Measurements from ENCODE around the gene FOXO1.
A peak's percentile ranks its signal among the peaks of the same experiment; 100 is the strongest.

The FOXO1 gene

DNA sequence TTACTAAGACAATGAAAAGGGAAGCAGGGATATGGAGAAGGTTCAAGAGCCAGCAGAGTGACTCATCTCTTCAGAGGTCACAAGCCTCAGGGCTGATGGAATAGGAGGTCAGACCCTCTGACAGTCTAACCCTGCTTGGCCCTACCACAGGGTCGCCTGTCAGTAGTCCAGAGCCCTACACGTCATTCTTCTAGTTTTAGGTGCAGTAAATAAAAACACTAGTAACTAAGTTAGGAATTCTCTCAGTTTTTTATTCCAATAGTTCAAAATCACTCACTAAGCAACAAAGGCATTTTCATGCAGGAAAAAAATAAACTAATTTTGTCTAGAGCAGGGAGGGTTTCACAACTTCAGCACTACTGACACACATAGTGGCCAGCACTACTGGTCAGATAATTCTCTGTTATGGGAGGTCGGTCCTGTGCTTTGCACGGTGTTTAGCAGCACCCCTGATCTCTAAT, 27.2 kb downstream of the FOXO1 start:
- H3K9me3 Mint-ChIP-seq = no peaks in the 10 kb centered on the region
- no peaks in the 10 kb centered on the region for H3K36me3 Mint-ChIP-seq (ENCODE audit: low read depth)
- H3K27ac Mint-ChIP-seq = peak overlapping the region; percentile 86
- no peak overlapping the region for H3K4me3 Mint-ChIP-seq
- peaks cover 61% of the 10 kb centered on the region for H3K4me1 Mint-ChIP-seq (ENCODE audit: low read depth)
- intact Hi-C loops (cut with micrococcal nuclease) = loop anchor here (2.0 kb wide), 1 partner anchor 26 kb away; no protein-coding TSS in a partner anchor
- no peaks in the 10 kb centered on the region for H3K27me3 Mint-ChIP-seq

DNA sequence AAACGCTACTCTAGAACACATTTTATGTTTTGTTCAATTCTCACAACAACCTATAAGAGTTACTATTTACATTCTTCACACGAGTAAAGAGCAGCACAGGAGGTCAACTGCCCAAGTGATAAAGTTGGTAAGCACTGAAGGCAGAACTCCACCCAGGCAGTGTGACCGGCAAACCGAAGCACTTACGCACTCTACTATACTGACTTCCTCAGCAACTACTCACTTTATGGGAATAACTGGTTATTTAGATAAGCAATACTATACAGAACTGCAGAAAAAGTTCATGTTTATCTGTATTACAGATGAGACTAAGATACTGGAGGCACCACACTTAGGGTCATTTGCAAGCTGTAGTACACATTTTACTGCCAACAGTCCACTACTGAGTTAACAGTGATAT, 28.8 kb downstream of the FOXO1 start:
- Mint-ChIP-seq H3K4me1 (ENCODE audit: low read depth) (peaks cover 66% of the 10 kb centered on the region), H3K9me3 (no peaks in the 10 kb centered on the region), H3K4me3 (no peak overlapping the region), H3K27me3 (no peaks in the 10 kb centered on the region), H3K36me3 (ENCODE audit: low read depth) (no peaks in the 10 kb centered on the region), H3K27ac (peak overlapping the region; percentile 74)
- intact Hi-C loops (cut with micrococcal nuclease) = loop anchor here (2.0 kb wide), 1 partner anchor 27 kb away; no protein-coding TSS in a partner anchor

DNA sequence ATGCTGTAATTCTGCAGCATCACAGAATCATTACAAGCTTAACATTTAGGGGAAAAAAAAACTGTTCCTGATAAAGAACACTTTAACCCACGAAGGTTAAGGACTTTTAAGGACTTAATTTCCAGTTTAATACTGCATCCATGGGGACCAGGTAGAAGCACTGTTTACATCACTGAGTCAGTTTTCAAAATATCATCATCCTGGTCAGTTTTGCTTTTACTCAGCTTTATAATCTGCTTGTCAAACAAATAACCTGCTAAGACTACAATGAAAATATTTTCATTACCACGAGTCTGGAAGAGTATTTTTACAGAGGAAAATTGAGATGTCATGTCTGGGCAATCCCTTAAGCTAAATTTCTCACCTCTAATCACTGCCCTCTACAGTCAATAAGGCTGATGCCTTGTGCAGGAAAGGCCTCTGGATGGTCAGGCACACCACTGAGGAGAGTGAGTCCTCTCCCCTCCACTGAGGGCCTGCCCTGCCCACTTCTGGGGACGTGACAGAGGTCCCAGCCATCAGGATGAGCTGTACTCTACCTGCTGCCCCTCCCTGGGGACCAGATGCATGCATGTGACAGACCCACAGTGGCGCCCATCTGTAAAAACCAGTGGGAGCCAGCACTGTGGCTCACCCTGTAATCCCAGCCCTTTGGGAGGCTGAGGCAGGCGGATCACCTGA, 31.0 kb downstream of the FOXO1 start:
- peaks cover 68% of the 10 kb centered on the region for H3K4me1 Mint-ChIP-seq (ENCODE audit: low read depth)
- intact Hi-C loops (cut with micrococcal nuclease) = no loop called here
- no peaks in the 10 kb centered on the region for H3K36me3 Mint-ChIP-seq (ENCODE audit: low read depth)
- no peaks in the 10 kb centered on the region for H3K27me3 Mint-ChIP-seq
- no peaks in the 10 kb centered on the region for H3K9me3 Mint-ChIP-seq
- H3K27ac Mint-ChIP-seq = no peak overlapping the region
- no peak overlapping the region for H3K4me3 Mint-ChIP-seq

DNA sequence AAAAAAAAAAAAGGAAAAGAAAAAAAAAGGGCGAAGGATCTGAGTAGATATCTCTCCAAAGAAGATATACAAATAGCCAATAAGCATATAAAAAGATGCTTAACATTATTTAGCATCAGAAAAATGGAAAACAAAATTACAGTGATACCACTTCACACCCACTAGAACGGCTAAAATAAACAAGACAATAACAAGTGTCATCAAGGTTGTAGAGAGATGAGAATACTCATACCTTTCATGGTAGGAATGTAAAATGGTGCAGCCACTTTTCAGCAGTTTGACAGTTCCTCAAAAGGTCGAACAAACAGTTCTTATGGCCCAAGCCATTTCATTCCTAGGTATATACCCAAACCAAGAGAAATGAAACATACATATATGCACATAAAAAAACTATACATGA, 33.5 kb downstream of the FOXO1 start:
- peaks cover 63% of the 10 kb centered on the region for H3K4me1 Mint-ChIP-seq (ENCODE audit: low read depth)
- no peaks in the 10 kb centered on the region for H3K9me3 Mint-ChIP-seq
- no peaks in the 10 kb centered on the region for H3K27me3 Mint-ChIP-seq
- H3K36me3 Mint-ChIP-seq (ENCODE audit: low read depth) = peaks cover 7% of the 10 kb centered on the region
- H3K4me3 Mint-ChIP-seq = no peak overlapping the region
- peak overlapping the region; percentile 45 for H3K27ac Mint-ChIP-seq
- intact Hi-C loops (cut with micrococcal nuclease) = no loop called here

DNA sequence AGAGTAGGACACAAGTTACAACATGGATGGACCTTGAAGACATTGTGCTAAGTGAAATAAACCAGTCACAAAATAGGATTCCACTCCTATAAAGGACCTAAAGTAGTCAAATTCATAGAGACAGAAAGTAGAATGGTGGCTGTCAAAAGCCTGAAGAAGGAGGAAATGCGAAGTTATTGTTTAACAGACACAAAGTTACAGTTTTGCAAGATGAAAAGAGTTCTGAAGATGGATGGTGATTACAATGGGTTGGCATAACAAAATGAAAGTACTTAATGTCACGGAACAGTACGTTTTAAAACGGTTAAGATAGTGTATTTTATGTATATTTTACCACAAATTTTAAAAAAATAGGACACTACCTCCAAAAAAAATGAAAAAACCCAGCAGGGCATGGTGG, 34.8 kb downstream of the FOXO1 start:
- peak overlapping the region; percentile 87 for H3K27ac Mint-ChIP-seq
- H3K4me1 Mint-ChIP-seq (ENCODE audit: low read depth) = peaks cover 66% of the 10 kb centered on the region
- no peaks in the 10 kb centered on the region for H3K27me3 Mint-ChIP-seq
- no peak overlapping the region for H3K4me3 Mint-ChIP-seq
- no peaks in the 10 kb centered on the region for H3K9me3 Mint-ChIP-seq
- peaks cover 7% of the 10 kb centered on the region for H3K36me3 Mint-ChIP-seq (ENCODE audit: low read depth)
- intact Hi-C loops (cut with micrococcal nuclease) = loop anchor here (2.0 kb wide), 1 partner anchor 33 kb away; no protein-coding TSS in a partner anchor

DNA sequence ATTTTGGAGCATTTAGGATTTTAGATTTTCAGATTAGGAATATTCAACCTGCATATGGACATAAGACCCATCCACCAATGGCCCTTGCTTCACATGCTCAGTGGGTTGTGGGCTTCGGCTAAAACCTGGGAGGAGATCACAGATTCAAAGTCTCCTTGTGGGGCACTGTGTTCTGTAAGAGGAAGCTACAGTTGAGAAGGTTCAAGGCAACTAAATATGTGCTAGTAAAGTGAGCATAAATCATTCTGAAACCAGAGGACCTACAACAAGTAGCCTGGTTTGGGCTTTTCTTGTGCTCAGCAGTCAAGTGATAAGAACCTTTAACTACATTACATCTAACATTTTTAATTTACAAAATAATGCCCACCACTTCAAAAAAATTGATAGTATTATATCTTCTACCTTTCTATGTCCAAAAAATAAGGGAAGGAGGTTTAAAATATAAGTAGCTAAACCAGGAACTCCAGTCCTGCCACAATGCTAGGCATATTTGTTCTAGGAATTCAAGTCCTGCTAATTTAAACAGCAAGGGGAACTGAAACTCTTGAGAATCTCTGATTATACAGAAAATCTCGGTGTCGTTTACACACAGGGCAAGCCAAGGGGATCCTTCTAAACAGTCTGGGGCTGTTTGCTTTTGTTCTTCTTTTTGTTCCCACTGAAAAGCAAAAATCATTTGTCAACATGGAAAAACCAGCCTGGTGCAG, 36.6 kb downstream of the FOXO1 start:
- H3K27me3 Mint-ChIP-seq = no peaks in the 10 kb centered on the region
- H3K9me3 Mint-ChIP-seq = no peaks in the 10 kb centered on the region
- H3K36me3 Mint-ChIP-seq (ENCODE audit: low read depth) = peaks cover 7% of the 10 kb centered on the region
- peak overlapping the region; percentile 87 for H3K27ac Mint-ChIP-seq
- intact Hi-C loops (cut with micrococcal nuclease) = loop anchor here (2.0 to 5.0 kb wide), 2 partner anchors 35 to 43 kb away; no protein-coding TSS in a partner anchor
- peaks cover 63% of the 10 kb centered on the region for H3K4me1 Mint-ChIP-seq (ENCODE audit: low read depth)
- peak overlapping the region; percentile 32 for H3K4me3 Mint-ChIP-seq

DNA sequence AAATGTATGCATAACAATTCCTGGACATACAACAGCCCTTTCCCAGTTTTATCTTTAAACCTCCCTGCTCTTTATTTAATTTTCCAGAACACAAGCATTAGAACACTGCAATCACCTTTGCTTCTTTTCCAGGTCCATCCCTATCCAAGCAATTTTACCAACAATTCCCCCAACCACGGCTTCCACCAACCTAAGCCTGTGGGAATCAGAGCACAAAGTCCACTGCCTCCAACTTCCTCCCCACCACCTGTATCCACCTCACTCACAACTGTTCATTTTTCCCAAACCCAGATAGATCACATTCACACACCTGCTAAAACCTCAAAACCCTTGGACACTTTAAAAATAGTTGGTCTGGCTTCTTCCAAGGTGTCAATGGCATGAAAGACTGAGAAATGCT, 39.5 kb downstream of the FOXO1 start:
- Mint-ChIP-seq H3K27ac (peak overlapping the region; percentile 80), H3K27me3 (no peaks in the 10 kb centered on the region), H3K9me3 (no peaks in the 10 kb centered on the region), H3K36me3 (ENCODE audit: low read depth) (peaks cover 7% of the 10 kb centered on the region), H3K4me3 (no peak overlapping the region), H3K4me1 (ENCODE audit: low read depth) (peaks cover 61% of the 10 kb centered on the region)
- intact Hi-C loops (cut with micrococcal nuclease) = loop anchor here (5.0 kb wide), 1 partner anchor 40 kb away; no protein-coding TSS in a partner anchor

DNA sequence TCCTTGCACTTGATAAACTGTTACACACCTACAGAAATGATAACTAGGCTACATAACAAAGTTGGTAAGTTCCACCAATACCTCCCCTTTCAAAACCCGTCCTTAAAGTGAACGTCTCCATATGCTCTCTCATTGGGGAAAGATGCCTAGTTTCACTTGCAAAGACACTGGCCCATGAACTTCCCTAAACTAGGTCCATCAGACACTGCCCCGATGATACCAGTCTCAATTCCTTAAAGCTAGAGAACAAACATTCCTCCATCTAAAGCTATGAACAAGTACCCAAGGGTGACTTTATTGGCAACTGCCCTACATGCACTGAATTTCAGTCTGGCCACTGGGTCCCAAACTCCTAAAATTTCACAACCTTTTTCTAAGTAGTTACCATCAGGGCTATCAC, 39.9 kb downstream of the FOXO1 start:
- H3K27me3 Mint-ChIP-seq = no peaks in the 10 kb centered on the region
- intact Hi-C loops (cut with micrococcal nuclease) = loop anchor here (5.0 kb wide), 1 partner anchor 39 kb away; no protein-coding TSS in a partner anchor
- H3K4me1 Mint-ChIP-seq (ENCODE audit: low read depth) = peaks cover 57% of the 10 kb centered on the region
- H3K4me3 Mint-ChIP-seq = peak overlapping the region; percentile 45
- peaks cover 7% of the 10 kb centered on the region for H3K36me3 Mint-ChIP-seq (ENCODE audit: low read depth)
- H3K9me3 Mint-ChIP-seq = no peaks in the 10 kb centered on the region
- peak overlapping the region; percentile 80 for H3K27ac Mint-ChIP-seq

DNA sequence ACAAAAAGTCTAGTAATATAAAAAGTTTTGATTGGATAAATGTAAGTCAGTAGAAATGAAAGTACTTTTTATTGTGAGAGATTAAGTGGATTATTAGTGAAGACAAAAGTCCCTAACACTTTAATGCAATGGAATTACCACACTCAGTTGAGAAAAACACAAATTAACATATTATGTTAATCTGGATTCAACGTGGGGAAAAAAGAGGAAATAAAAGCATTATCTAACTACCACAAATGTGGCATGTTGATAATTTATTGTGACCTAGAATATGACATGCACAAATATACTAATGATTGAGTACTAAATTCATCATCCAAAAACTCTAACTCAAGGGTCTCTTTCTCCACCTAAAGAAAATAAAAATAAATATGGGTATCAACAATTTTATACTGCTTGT, 41.5 kb downstream of the FOXO1 start:
- H3K27me3 Mint-ChIP-seq = no peaks in the 10 kb centered on the region
- H3K4me1 Mint-ChIP-seq (ENCODE audit: low read depth) = peaks cover 48% of the 10 kb centered on the region
- H3K9me3 Mint-ChIP-seq = no peaks in the 10 kb centered on the region
- no peak overlapping the region for H3K4me3 Mint-ChIP-seq
- H3K36me3 Mint-ChIP-seq (ENCODE audit: low read depth) = peaks cover 13% of the 10 kb centered on the region
- H3K27ac Mint-ChIP-seq = no peak overlapping the region
- intact Hi-C loops (cut with micrococcal nuclease) = loop anchor here (5.0 kb wide), 1 partner anchor 38 kb away; no protein-coding TSS in a partner anchor

DNA sequence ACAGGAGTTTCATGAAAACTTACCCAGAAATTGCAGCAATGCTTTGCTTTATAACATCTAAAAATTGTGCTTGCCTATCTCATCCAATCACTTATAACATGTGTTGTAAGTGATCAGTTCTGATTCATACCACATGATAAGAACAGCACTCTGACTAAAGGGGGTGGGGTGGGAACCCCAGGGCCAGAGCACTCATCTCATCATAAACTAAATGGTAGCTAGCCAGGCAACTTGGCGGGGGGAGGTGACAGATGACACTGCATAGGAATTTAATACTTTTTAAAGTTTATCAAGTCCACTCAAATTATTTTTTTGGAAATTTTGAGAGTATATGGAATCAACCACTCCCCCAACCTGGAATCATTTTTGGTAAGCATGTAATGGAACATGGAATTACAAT, 42.1 kb downstream of the FOXO1 start:
- Mint-ChIP-seq H3K27ac (no peak overlapping the region), H3K4me1 (ENCODE audit: low read depth) (peaks cover 51% of the 10 kb centered on the region)

DNA sequence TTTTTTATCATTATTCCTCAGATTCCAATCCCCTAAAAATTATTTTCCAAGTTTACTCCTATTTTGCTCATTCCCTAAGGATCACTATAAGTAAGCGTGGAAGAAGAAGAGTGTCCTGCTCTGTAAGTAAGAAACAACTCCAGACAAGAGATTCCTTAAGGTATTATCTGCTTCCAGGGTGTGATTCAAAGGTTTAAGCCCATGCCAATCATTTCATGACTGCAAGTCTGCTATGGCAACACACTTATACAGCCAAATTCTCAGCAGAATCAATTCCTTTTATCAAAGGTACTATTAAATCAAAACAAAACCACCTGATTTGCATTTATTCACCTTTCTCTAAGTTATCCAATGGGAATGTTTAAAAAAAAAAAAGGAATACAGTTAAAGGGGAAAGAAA, 43.7 kb downstream of the FOXO1 start:
- Mint-ChIP-seq H3K27me3 (no peaks in the 10 kb centered on the region), H3K27ac (no peak overlapping the region), H3K36me3 (ENCODE audit: low read depth) (peaks cover 5% of the 10 kb centered on the region), H3K9me3 (no peaks in the 10 kb centered on the region), H3K4me3 (no peak overlapping the region), H3K4me1 (ENCODE audit: low read depth) (peaks cover 51% of the 10 kb centered on the region)
- intact Hi-C loops (cut with micrococcal nuclease) = no loop called here

More for the DNA sequence above, 42.1 kb downstream of the FOXO1 start:
- peaks cover 13% of the 10 kb centered on the region for H3K36me3 Mint-ChIP-seq (ENCODE audit: low read depth)
- intact Hi-C loops (cut with micrococcal nuclease) = no loop called here
- no peaks in the 10 kb centered on the region for H3K27me3 Mint-ChIP-seq
- no peaks in the 10 kb centered on the region for H3K9me3 Mint-ChIP-seq
- no peak overlapping the region for H3K4me3 Mint-ChIP-seq

DNA sequence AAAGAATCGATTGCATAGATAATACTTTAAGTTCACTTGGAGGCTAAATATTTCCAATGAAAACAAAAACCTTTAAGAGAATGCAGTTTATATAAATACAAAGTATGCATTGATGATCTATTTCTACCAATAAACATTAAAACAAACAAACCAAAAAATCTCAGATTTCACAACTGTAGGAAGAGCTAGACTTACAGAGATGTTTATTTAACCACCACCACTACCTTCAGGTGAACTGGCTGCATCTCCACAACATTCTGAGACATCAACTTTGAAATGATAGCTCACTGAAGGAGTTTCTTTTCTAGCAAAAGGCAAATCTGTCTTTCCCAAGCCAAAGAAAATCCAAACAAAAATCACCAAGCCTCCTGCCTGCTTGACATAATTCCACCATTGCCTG, 44.2 kb downstream of the FOXO1 start:
- Mint-ChIP-seq H3K27me3 (no peaks in the 10 kb centered on the region), H3K9me3 (no peaks in the 10 kb centered on the region), H3K27ac (no peak overlapping the region), H3K4me3 (no peak overlapping the region), H3K36me3 (ENCODE audit: low read depth) (peaks cover 5% of the 10 kb centered on the region), H3K4me1 (ENCODE audit: low read depth) (peaks cover 52% of the 10 kb centered on the region)
- intact Hi-C loops (cut with micrococcal nuclease) = no loop called here

DNA sequence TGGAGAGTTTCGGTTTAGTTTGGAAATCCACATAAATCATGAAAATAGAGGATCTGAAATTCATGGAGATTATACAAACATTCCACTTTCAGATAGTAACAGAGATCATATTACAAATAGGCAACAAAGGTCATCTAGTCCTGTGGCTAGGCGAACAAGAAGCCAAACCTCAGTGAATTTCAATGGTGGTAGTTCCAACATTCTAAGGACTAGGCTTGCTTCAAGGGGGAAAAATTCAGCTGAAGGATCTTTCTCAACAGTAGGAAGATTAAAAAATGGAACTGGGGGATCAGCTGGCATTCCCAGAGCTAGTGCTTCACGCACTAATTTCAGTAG, 47.0 kb downstream of the FOXO1 start:
- Mint-ChIP-seq H3K27ac (peak overlapping the region; percentile 11), H3K4me1 (ENCODE audit: low read depth) (peaks cover 61% of the 10 kb centered on the region), H3K4me3 (no peak overlapping the region), H3K36me3 (ENCODE audit: low read depth) (peaks cover 5% of the 10 kb centered on the region), H3K27me3 (no peaks in the 10 kb centered on the region), H3K9me3 (no peaks in the 10 kb centered on the region)
- intact Hi-C loops (cut with micrococcal nuclease) = loop anchor here (10.0 kb wide), 1 partner anchor 45 kb away; the partner anchor contains the start of gene FOXO1

Data from dendritic cell treated with granulocyte-macrophage colony-stimulating factor and Interleukin-4, amounts not matched to agents 40 ng/mL and 50 ng/mL, for 4 days (primary cell).